DND-41 (cell line): ENCODE results near the gene POLN.

ENCODE experiments used
- ATAC-seq: fragments of 200-7000 bp; cut with Tn5 transposase; 3 replicates; pipeline ENCODE4 v1.9.1; 2021; ENCODE audit warnings: low read depth; ENCODE audit not compliant: insufficient read depth
- DNase-seq: peaks from one replicate; pipeline ENCODE4 v3.0.0-alpha.2; 2020
- H2AFZ ChIP-seq: 2 replicates; pipeline ENCODE4 v1.6.0; 2012; ENCODE audit warnings: low read depth, low read length
- H3K27ac ChIP-seq: 2 replicates; pipeline ENCODE4 v1.5.1; 2012; ENCODE audit warnings: low read length, inconsistent platforms
- H3K27me3 ChIP-seq: fragments of 200-600 bp; sonication (generic); 2 replicates; pipeline ENCODE4 v1.6.0; 2012; ENCODE audit warnings: low read length, mild to moderate bottlenecking, inconsistent platforms; ENCODE audit not compliant: insufficient read depth, poor library complexity
- H3K36me3 ChIP-seq: 2 replicates; pipeline ENCODE4 v1.5.1; 2012; ENCODE audit warnings: low read length, inconsistent platforms; ENCODE audit not compliant: insufficient read depth
- H3K4me1 ChIP-seq: 2 replicates; pipeline ENCODE4 v1.5.1; 2012; ENCODE audit warnings: mild to moderate bottlenecking, low read length; ENCODE audit not compliant: insufficient read depth
- H3K4me2 ChIP-seq: 2 replicates; pipeline ENCODE4 v1.6.0; 2012; ENCODE audit warnings: mild to moderate bottlenecking, moderate library complexity, low read length, inconsistent platforms; ENCODE audit not compliant: insufficient read depth
- H3K4me3 ChIP-seq, 2 experiments: fragments of 200-600 bp in 1 of 2; shearing (Covaris generic) in 1 of 2; 2 replicates each; pipeline ENCODE4 v1.5.1; 2012 to 2016; ENCODE audit warnings: inconsistent platforms in 2 of 2, low read length in 2 of 2, mild to moderate bottlenecking in 2 of 2, low read depth in 1 of 2, moderate library complexity in 1 of 2
- H3K79me2 ChIP-seq: 2 replicates; pipeline ENCODE4 v1.6.0; 2012; ENCODE audit warnings: low read length, inconsistent platforms; ENCODE audit not compliant: insufficient read depth
- H3K9ac ChIP-seq: 2 replicates; pipeline ENCODE4 v1.6.0; 2012; ENCODE audit warnings: low read depth, mild to moderate bottlenecking, inconsistent platforms, low read length, moderate library complexity
- H3K9me3 ChIP-seq: 2 replicates; pipeline ENCODE4 v1.5.1; 2012; ENCODE audit warnings: low read length, moderate library complexity, mild to moderate bottlenecking, inconsistent platforms; ENCODE audit not compliant: insufficient read depth, severe bottlenecking
- H4K20me1 ChIP-seq: 2 replicates; pipeline ENCODE4 v1.6.0; 2012; ENCODE audit warnings: low read length; ENCODE audit not compliant: insufficient read depth
- EZH2 ChIP-seq: IDR thresholded peaks from 3 replicates; pipeline ENCODE4 v1.6.1; 2012; ENCODE audit warnings: borderline replicate concordance, low read depth, mild to moderate bottlenecking, moderate library complexity, low read length, inconsistent platforms; ENCODE audit not compliant: severe bottlenecking
- TF ChIP-seq, protein P1 (sequence below): IDR thresholded peaks from 2 replicates; pipeline ENCODE4 v1.5.1; 2012; ENCODE audit warnings: borderline replicate concordance, low read length, moderate library complexity, mild to moderate bottlenecking; ENCODE audit not compliant: poor library complexity, severe bottlenecking; ENCODE audit errors: extremely low read depth

The POLN gene

DNA sequence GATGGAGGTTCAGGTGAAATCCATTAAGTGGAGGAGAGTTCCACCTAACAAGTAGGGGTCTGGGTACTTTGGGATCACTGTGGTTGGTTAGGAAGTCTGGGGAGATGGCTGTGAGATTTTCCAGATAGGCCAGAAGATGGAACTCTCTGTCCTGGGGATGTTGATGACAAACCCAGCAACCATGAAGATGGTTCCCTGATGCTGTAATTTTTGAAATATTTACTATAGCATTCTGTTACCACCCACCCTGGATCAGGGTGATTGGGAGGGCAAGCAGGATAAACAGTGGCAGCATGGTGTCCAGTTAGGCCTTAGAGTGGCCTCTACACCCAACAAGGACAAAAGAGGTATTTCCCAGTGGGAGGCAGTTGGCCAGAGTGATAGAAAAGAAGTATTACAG is 217.2 kb downstream of the POLN start:
- no peak for ATAC-seq
- no peaks in the 10 kb centered on the region for H3K4me1 ChIP-seq
- H3K4me3 ChIP-seq = no peak overlapping the region
- H3K36me3 ChIP-seq = no peaks in the 10 kb centered on the region
- no peak for DNase-seq
- TF ChIP-seq EZH2 = no peak
- TF ChIP-seq, protein P1, sequence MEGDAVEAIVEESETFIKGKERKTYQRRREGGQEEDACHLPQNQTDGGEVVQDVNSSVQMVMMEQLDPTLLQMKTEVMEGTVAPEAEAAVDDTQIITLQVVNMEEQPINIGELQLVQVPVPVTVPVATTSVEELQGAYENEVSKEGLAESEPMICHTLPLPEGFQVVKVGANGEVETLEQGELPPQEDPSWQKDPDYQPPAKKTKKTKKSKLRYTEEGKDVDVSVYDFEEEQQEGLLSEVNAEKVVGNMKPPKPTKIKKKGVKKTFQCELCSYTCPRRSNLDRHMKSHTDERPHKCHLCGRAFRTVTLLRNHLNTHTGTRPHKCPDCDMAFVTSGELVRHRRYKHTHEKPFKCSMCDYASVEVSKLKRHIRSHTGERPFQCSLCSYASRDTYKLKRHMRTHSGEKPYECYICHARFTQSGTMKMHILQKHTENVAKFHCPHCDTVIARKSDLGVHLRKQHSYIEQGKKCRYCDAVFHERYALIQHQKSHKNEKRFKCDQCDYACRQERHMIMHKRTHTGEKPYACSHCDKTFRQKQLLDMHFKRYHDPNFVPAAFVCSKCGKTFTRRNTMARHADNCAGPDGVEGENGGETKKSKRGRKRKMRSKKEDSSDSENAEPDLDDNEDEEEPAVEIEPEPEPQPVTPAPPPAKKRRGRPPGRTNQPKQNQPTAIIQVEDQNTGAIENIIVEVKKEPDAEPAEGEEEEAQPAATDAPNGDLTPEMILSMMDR = no peak
- H3K4me2 ChIP-seq = no peak overlapping the region
- H2AFZ ChIP-seq = no peak overlapping the region
- H3K79me2 ChIP-seq = no peaks in the 10 kb centered on the region
- no peaks in the 10 kb centered on the region for H3K27me3 ChIP-seq
- no peaks in the 10 kb centered on the region for H4K20me1 ChIP-seq
- H3K27ac ChIP-seq = no peak overlapping the region
- no peak overlapping the region for H3K9ac ChIP-seq
- H3K9me3 ChIP-seq = peaks cover 7% of the 10 kb centered on the region
